GM12878 (cell line): ENCODE data around the gene CAMTA1. TPM values are rescaled to one million over a fixed set of nuclear protein-coding genes. Genes with fewer than 3 reads are reported as not detected.

Experiments
- ATAC-seq: fragments of 200-7000 bp; cut with Tn5 transposase; 3 replicates; pipeline ENCODE4 v1.9.1; 2020; ENCODE audit warnings: mild to moderate bottlenecking, moderate library complexity
- BruUV-seq: library from RNA; stranded (reverse); fragments of 400-500 nt; replicated peaks from 2 replicates; lab custom pipeline; 2021; lab: Mats Ljungman, UMichigan
- CTCF ChIA-PET: fragments of 300-600 bp; sonication (Branson Sonifier 250); formaldehyde crosslinking; extraction: SDS; loops from one replicate; lab custom pipeline; 2021; ENCODE audit warnings: inconsistent platforms; lab: Yijun Ruan, JAX
- POLR2A ChIA-PET: fragments of 350-600 bp; formaldehyde crosslinking; extraction: SDS; loops from one replicate; lab custom pipeline; 2021; ENCODE audit warnings: inconsistent platforms; lab: Charles Lee
- RAD21 ChIA-PET: fragments of 300-600 bp; sonication (Branson Sonifier 250); formaldehyde crosslinking; loops from one replicate; lab custom pipeline; 2023; ENCODE audit warnings: antibody characterized with exemption; ENCODE audit not compliant: unreplicated experiment; lab: Charles Lee
- SMC1A ChIA-PET: fragments of 300-600 bp; sonication (Branson Sonifier 250); formaldehyde crosslinking; loops from one replicate; lab custom pipeline; 2023; ENCODE audit not compliant: unreplicated experiment, uncharacterized antibody; lab: Charles Lee
- DNase-seq: peaks from one replicate; pipeline ENCODE4 v3.0.0-alpha.2; 2011; ENCODE audit warnings: low read depth, low spot score
- FAIRE-seq: peaks from 3 replicates; lab custom pipeline; 2011; peaks lifted over from hg19 to GRCh38; lab: Jason Lieb, UNC
- H2AFZ ChIP-seq: 2 replicates; pipeline ENCODE4 v1.6.0; 2011; ENCODE audit warnings: low read depth, low read length, control low read depth; ENCODE audit not compliant: control insufficient read depth
- H3K27ac ChIP-seq: 2 replicates; pipeline ENCODE4 v1.5.1; 2011; ENCODE audit warnings: control low read depth; ENCODE audit not compliant: control insufficient read depth, insufficient read depth
- H3K27me3 ChIP-seq, 2 experiments: replicated peaks in 1 of 2; 2 replicates each; pipeline versions ENCODE4 v1.6.0 to v1.6.1; 2011; ENCODE audit warnings: low read length in 1 of 2; ENCODE audit not compliant: control insufficient read depth in 2 of 2, insufficient read depth in 2 of 2
- H3K36me3 ChIP-seq, 2 experiments: 2 replicates each; pipeline ENCODE4 v1.5.1; 2011; ENCODE audit warnings: low read length in 1 of 2; ENCODE audit not compliant: control insufficient read depth in 2 of 2, insufficient read depth in 2 of 2
- H3K4me1 ChIP-seq: 2 replicates; pipeline ENCODE4 v1.6.1; 2011; ENCODE audit warnings: mild to moderate bottlenecking, low read length, moderate library complexity, mixed read lengths; ENCODE audit not compliant: control insufficient read depth, insufficient read depth
- H3K4me2 ChIP-seq: 2 replicates; pipeline ENCODE4 v1.6.0; 2011; ENCODE audit warnings: control low read depth; ENCODE audit not compliant: control insufficient read depth, insufficient read depth
- H3K4me3 ChIP-seq: fragments of 200-600 bp; sonication (generic); 2 replicates; pipeline ENCODE4 v1.5.1; 2016
- H3K79me2 ChIP-seq: 2 replicates; pipeline ENCODE4 v1.6.0; 2011; ENCODE audit warnings: low read length; ENCODE audit not compliant: control insufficient read depth, insufficient read depth
- H3K9ac ChIP-seq: 2 replicates; pipeline ENCODE4 v1.8.0; 2011; ENCODE audit warnings: low read length, control low read depth, mixed read lengths; ENCODE audit not compliant: control insufficient read depth, insufficient read depth
- H3K9me3 ChIP-seq: replicated peaks from 3 replicates; pipeline ENCODE4 v1.5.1; 2011; ENCODE audit warnings: mild to moderate bottlenecking, low read length; ENCODE audit not compliant: control insufficient read depth, insufficient read depth
- H4K20me1 ChIP-seq: 2 replicates; pipeline ENCODE4 v1.6.0; 2011; ENCODE audit not compliant: control insufficient read depth, insufficient read depth
- BHLHE40 ChIP-seq, 2 experiments: fragments of 450-650 bp in 1 of 2; IDR thresholded peaks; 2 replicates each; pipeline ENCODE4 v1.6.1; 2011 to 2017; ENCODE audit warnings: low read depth in 2 of 2, borderline replicate concordance in 1 of 2, improper control_type of control experiment in 1 of 2, low read length in 1 of 2, mild to moderate bottlenecking in 1 of 2
- GATAD2B ChIP-seq: fragments of 450-650 bp; conservative IDR thresholded peaks from 2 replicates; pipeline ENCODE4 v1.6.1; 2017; ENCODE audit warnings: low read depth, mild to moderate bottlenecking, moderate library complexity
- KLF5 ChIP-seq: fragments of 450-650 bp; IDR thresholded peaks from 2 replicates; pipeline ENCODE4 v1.6.1; 2014; ENCODE audit warnings: mild to moderate bottlenecking; ENCODE audit not compliant: partially characterized antibody
- MTA2 ChIP-seq: fragments of 450-650 bp; IDR thresholded peaks from 2 replicates; pipeline ENCODE4 v1.6.1; 2016; ENCODE audit warnings: low read depth, mild to moderate bottlenecking, moderate library complexity
- MXI1 ChIP-seq: fragments of 150-350 bp; IDR thresholded peaks from 2 replicates; pipeline ENCODE4 v1.6.1; 2011; ENCODE audit warnings: low read depth, mild to moderate bottlenecking, inconsistent platforms, low read length, improper control_type of control experiment
- POLR2A ChIP-seq: IDR thresholded peaks from 2 replicates; pipeline ENCODE4 v1.6.1; 2011; ENCODE audit warnings: low read depth, mild to moderate bottlenecking, low read length
- RB1 ChIP-seq: fragments of 450-650 bp; formaldehyde crosslinking; IDR thresholded peaks from 2 replicates; pipeline ENCODE4 v1.6.1; 2017; ENCODE audit warnings: mild to moderate bottlenecking, borderline replicate concordance
- RBBP5 ChIP-seq: fragments of 200-600 bp; sonication (generic); conservative IDR thresholded peaks from 2 replicates; pipeline ENCODE4 v1.6.1; 2016
- RUNX3 ChIP-seq: IDR thresholded peaks from 2 replicates; pipeline ENCODE4 v1.6.1; 2012; ENCODE audit warnings: low read length, inconsistent platforms
- SMAD5 ChIP-seq: IDR thresholded peaks from 2 replicates; pipeline ENCODE4 v1.6.1; 2016; ENCODE audit warnings: antibody characterized with exemption, low read depth
- ZNF274 ChIP-seq: IDR thresholded peaks from one replicate; pipeline ENCODE4 v1.8.0; 2011; ENCODE audit not compliant: insufficient read length, insufficient read depth
- WGBS: methylation state at CpG from one replicate; pipeline ENCODE4 v1.1.6; 2016; ENCODE audit warnings: low lambda C conversion rate; ENCODE audit not compliant: insufficient replicate concordance, insufficient coverage; ENCODE audit errors: missing lambda C conversion rate; 5-methylcytosine and 5-hydroxymethylcytosine counted together
- in situ Hi-C: fragments of 300-500 bp; cut with MboI; formaldehyde crosslinking; loops from 9 replicates; pipeline ENCODE4 v1.14.3; 2018; ENCODE audit warnings: mixed read lengths
- intact Hi-C: fragments of 100-400 bp; cut with micrococcal nuclease; formaldehyde crosslinking; loops from one replicate; pipeline ENCODE4 v1.14.2; 2022; ENCODE audit not compliant: unreplicated experiment
- polyA plus RNA-seq, 11 experiments: library from polyadenylated mRNA; depleted of rRNA in 4 of 11; unstranded in 6 of 11; stranded (reverse) in 5 of 11; fragments of >200 nt; fragmentation: Nextera tagmentation in 4 of 11; fragmentation: Illumina TruSeq in 1 of 11; extraction: Ambion mirVana in 4 of 11; extraction: Trizol in 1 of 11; gene quantifications; 1 replicate in 1 of 11; 2 replicates in 10 of 11; pipeline versions ENCODE4 v1.2.1 to v1.2.3, GENCODE V29; 2011 to 2016; ENCODE audit warnings: inconsistent platforms in 2 of 11, missing spikeins in 2 of 11, low read depth in 1 of 11
- total RNA-seq, 4 experiments: library from RNA; depleted of rRNA in 3 of 4; stranded (reverse); fragments of >200 nt in 3 of 4; fragmentation: Illumina TruSeq in 1 of 4; extraction: Trizol in 1 of 4; gene quantifications; 2 replicates each; pipeline versions ENCODE4 v1.2.1 to v1.2.3, GENCODE V29; 2013 to 2021
- TF ChIP-seq, protein P1 (sequence below): IDR thresholded peaks from 2 replicates; pipeline ENCODE4 v1.6.1; 2012; ENCODE audit warnings: low read depth, low read length, improper control_type of control experiment

CAMTA1 gene
- total and polyA plus RNA-seq, 10 of the 15 experiments (the other 5 are each of a cell fraction or from before 2014, with no cell fraction given) = 37.7 to 148 (median 76.4) TPM

DNA sequence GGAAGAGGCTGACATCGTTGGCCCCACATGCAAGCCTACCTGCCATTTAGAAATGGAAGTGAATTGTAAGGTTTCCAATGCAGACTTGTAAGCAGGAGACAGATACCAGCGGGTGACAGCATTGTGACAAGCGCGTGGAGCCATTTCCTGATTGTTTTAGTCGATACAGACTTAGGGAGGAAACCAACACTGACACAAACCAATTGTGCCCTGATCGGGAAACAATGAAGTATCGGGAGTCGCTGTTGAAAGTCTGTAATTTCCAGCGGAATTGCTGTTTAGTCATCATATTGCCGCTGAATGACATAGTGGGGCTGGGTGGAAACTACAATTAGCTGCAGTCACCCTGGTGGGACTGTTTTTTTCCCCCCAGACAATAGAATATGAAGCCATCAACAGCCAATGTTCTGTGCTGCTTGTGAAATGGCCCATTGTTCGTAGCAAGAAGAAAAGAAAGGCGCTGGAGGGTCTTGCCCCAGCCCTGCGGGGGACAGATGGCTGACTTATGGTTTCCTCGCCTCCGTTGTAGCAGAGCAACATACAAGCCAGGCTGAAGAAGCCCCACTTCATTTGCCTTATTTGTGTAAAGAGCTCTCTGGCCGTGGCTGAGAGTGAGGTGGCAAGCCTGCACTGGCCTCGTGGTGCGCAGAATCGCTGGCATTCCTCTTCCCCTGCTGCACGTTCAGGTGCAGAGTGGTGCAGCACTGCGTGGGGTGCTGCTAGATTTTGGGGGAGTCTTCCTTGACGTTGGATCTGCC is 462.7 kb downstream of the CAMTA1 start:
- ChIA-PET RAD21 (no interaction called here), CTCF (no interaction called here), SMC1A (no interaction called here), POLR2A (no interaction called here)
- Histone ChIP-seq H3K27me3 (peaks cover 0 to 2% of the 10 kb centered on the region in 2 experiments; a peak in 3 of 4 replicates), H2AFZ (no peak overlapping the region), H3K4me3 (no peak overlapping the region), H3K79me2 (no peaks in the 10 kb centered on the region), H3K4me1 (no peaks in the 10 kb centered on the region), H3K4me2 (no peak overlapping the region), H3K9me3 (no peaks in the 10 kb centered on the region), H3K27ac (no peak overlapping the region), H4K20me1 (no peaks in the 10 kb centered on the region), H3K9ac (no peak overlapping the region), H3K36me3 (no peaks in the 10 kb centered on the region)
- DNase-seq (no peak), ATAC-seq (no peak), FAIRE-seq (no peak)
- 36% methylated on average over 22 of the region's 22 CpGs for WGBS
- no TSS peak for BruUV-seq
- TF ChIP-seq, protein P1, sequence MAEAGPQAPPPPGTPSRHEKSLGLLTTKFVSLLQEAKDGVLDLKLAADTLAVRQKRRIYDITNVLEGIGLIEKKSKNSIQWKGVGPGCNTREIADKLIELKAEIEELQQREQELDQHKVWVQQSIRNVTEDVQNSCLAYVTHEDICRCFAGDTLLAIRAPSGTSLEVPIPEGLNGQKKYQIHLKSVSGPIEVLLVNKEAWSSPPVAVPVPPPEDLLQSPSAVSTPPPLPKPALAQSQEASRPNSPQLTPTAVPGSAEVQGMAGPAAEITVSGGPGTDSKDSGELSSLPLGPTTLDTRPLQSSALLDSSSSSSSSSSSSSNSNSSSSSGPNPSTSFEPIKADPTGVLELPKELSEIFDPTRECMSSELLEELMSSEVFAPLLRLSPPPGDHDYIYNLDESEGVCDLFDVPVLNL = no peak
- TF ChIP-seq GATAD2B (no peak), ZNF274 (no peak), MTA2 (no peak), BHLHE40 (IDR thresholded peaks at IDR 0.05; ENCODE audit: borderline replicate concordance in 1 of 2, low read depth in 2 of 2, low read length in 1 of 2) (no peak), KLF5 (no peak), RBBP5 (no peak), MXI1 (no peak), RUNX3 (no peak), RB1 (no peak), POLR2A (no peak), SMAD5 (no peak)
- in situ Hi-C loops = no loop called here
- intact Hi-C loops = no loop called here
